PC-9 (cell line): Measurements from ENCODE around the gene SLC6A1. TPM values are rescaled to one million over a fixed set of nuclear protein-coding genes. Genes with fewer than 3 reads are reported as not detected.

Source experiments
- BruUV-seq: library from RNA; stranded (reverse); fragments of 400-500 nt; replicated peaks from 2 replicates; lab custom pipeline; 2021; lab: Mats Ljungman, UMichigan
- CTCF ChIA-PET: fragments of 300-600 bp; sonication (Branson Sonifier 250); formaldehyde crosslinking; loops from one replicate; lab custom pipeline; 2022; ENCODE audit warnings: antibody characterized with exemption; lab: Charles Lee
- POLR2A ChIA-PET: fragments of 300-600 bp; sonication (Branson Sonifier 250); formaldehyde crosslinking; loops from one replicate; lab custom pipeline; 2022; ENCODE audit warnings: antibody characterized with exemption; ENCODE audit not compliant: unreplicated experiment; lab: Charles Lee
- DNase-seq, 2 experiments: peaks; one replicate each; pipeline versions ENCODE4 v3.0.0 to v3.0.0-alpha.2; 2015 to 2022; ENCODE audit warnings: mixed read lengths in 1 of 2
- H2AFZ ChIP-seq: fragments of 200-600 bp; sonication (generic); 2 replicates; pipeline ENCODE4 v1.8.1; 2017; ENCODE audit warnings: antibody characterized with exemption
- H3F3A ChIP-seq: fragments of 200-600 bp; sonication (generic); 2 replicates; pipeline ENCODE4 v1.8.1; 2017; ENCODE audit warnings: antibody characterized with exemption, mild to moderate bottlenecking, low read depth; ENCODE audit not compliant: insufficient read depth
- H3K27ac ChIP-seq: fragments of 200-600 bp; sonication (generic); 2 replicates; pipeline ENCODE4 v1.6.1; 2016; ENCODE audit warnings: mixed run types
- H3K27me3 ChIP-seq: fragments of 200-600 bp; sonication (generic); 2 replicates; pipeline ENCODE4 v1.6.1; 2016; ENCODE audit warnings: low read depth, mixed run types; ENCODE audit not compliant: insufficient read depth
- H3K36me3 ChIP-seq: fragments of 200-600 bp; sonication (generic); 2 replicates; pipeline ENCODE4 v1.6.1; 2016; ENCODE audit warnings: low read depth, mixed run types
- H3K4me1 ChIP-seq: fragments of 200-600 bp; sonication (generic); replicated peaks from 2 replicates; pipeline ENCODE4 v1.6.1; 2016; ENCODE audit warnings: mixed run types; ENCODE audit not compliant: insufficient read depth
- H3K4me2 ChIP-seq: fragments of 200-600 bp; sonication (generic); 2 replicates; pipeline ENCODE4 v1.6.1; 2017; ENCODE audit warnings: mixed run types
- H3K4me3 ChIP-seq: fragments of 200-600 bp; sonication (generic); 2 replicates; pipeline ENCODE4 v1.6.1; 2016; ENCODE audit warnings: mixed run types
- H3K79me2 ChIP-seq: fragments of 200-600 bp; sonication (generic); 2 replicates; pipeline ENCODE4 v1.6.1; 2017; ENCODE audit warnings: low read depth, mixed run types
- H3K9me2 ChIP-seq: fragments of 200-600 bp; sonication (generic); 2 replicates; pipeline ENCODE4 v1.8.1; 2017; ENCODE audit warnings: mild to moderate bottlenecking; ENCODE audit not compliant: insufficient read depth
- H3K9me3 ChIP-seq: fragments of 200-600 bp; sonication (generic); 2 replicates; pipeline ENCODE4 v1.8.1; 2016; ENCODE audit warnings: low read depth; ENCODE audit not compliant: insufficient read depth
- H4K20me1 ChIP-seq: fragments of 200-600 bp; sonication (generic); 2 replicates; pipeline ENCODE4 v1.8.1; 2017; ENCODE audit not compliant: insufficient read depth
- EZH2 ChIP-seq: fragments of 200-600 bp; sonication (generic); IDR thresholded peaks from 2 replicates; pipeline ENCODE4 v1.8.0; 2017; ENCODE audit warnings: antibody characterized with exemption, low read depth
- intact Hi-C: fragments of 100-400 bp; cut with micrococcal nuclease; formaldehyde crosslinking; loops from one replicate; pipeline ENCODE4 v1.10.0; 2022; ENCODE audit not compliant: unreplicated experiment
- total RNA-seq: library from RNA; stranded (reverse); gene quantifications from 2 replicates; pipeline ENCODE4 v1.2.3, GENCODE V29; 2021
- TF ChIP-seq, protein P1 (sequence below): fragments of 200-600 bp; sonication (generic); conservative IDR thresholded peaks from 2 replicates; pipeline ENCODE4 v1.6.1; 2017; ENCODE audit warnings: mixed run types, antibody characterized with exemption, mild to moderate bottlenecking, moderate library complexity

SLC6A1 gene
- total RNA-seq, 1 experiment from 2014 or later = not detected

- POLR2A ChIA-PET = no interaction called here
Measured at GRCh38 chr3:10956531-10956930, 36.0 kb upstream of the SLC6A1 start.

DNA sequence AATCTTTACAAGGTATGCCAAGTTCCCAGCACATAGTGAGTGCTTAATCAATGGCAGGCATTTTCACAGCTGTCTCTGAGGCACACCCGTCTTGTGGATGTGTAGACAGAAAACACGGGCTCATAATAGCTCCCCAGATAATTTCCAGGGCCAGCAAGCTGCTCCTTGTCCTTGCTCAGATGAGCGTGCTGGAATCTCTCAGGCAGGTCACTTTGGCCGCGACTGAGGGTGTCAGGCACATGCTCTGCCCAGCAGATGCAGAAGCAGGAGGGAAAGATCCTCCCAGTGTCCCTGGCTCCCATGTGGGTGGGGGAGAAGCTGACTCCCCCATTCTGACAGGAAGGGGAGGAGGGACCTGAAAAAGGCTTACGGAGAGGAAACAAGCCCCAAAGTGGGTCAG lies 35.6 kb upstream of the SLC6A1 start:
- H3K4me3 ChIP-seq = no peak overlapping the region
- H3K79me2 ChIP-seq = no peaks in the 10 kb centered on the region
- POLR2A ChIA-PET = no interaction called here
- H2AFZ ChIP-seq = no peak overlapping the region
- no peaks in the 10 kb centered on the region for H3K4me1 ChIP-seq
- DNase-seq = no peak
- no peaks in the 10 kb centered on the region for H3K9me3 ChIP-seq
- no peaks in the 10 kb centered on the region for H4K20me1 ChIP-seq
- no TSS peak for BruUV-seq
- H3F3A ChIP-seq = no peaks in the 10 kb centered on the region
- peaks cover 95% of the 10 kb centered on the region for H3K27me3 ChIP-seq
- H3K4me2 ChIP-seq = no peak overlapping the region
- H3K27ac ChIP-seq = no peak overlapping the region
- CTCF ChIA-PET = no interaction called here
- H3K36me3 ChIP-seq = no peaks in the 10 kb centered on the region
- intact Hi-C loops = no loop called here
- H3K9me2 ChIP-seq = no peaks in the 10 kb centered on the region
- TF ChIP-seq EZH2 = no peak
- TF ChIP-seq, protein P1, sequence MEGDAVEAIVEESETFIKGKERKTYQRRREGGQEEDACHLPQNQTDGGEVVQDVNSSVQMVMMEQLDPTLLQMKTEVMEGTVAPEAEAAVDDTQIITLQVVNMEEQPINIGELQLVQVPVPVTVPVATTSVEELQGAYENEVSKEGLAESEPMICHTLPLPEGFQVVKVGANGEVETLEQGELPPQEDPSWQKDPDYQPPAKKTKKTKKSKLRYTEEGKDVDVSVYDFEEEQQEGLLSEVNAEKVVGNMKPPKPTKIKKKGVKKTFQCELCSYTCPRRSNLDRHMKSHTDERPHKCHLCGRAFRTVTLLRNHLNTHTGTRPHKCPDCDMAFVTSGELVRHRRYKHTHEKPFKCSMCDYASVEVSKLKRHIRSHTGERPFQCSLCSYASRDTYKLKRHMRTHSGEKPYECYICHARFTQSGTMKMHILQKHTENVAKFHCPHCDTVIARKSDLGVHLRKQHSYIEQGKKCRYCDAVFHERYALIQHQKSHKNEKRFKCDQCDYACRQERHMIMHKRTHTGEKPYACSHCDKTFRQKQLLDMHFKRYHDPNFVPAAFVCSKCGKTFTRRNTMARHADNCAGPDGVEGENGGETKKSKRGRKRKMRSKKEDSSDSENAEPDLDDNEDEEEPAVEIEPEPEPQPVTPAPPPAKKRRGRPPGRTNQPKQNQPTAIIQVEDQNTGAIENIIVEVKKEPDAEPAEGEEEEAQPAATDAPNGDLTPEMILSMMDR = no peak

More at GRCh38 chr3:10956531-10956930, 36.0 kb upstream of the SLC6A1 start:
- Histone ChIP-seq H3F3A (no peaks in the 10 kb centered on the region), H3K4me2 (no peak overlapping the region), H3K27me3 (peaks cover 93% of the 10 kb centered on the region), H3K4me3 (no peak overlapping the region), H4K20me1 (no peaks in the 10 kb centered on the region), H3K27ac (no peak overlapping the region), H3K9me3 (no peaks in the 10 kb centered on the region), H3K9me2 (no peaks in the 10 kb centered on the region), H3K4me1 (no peaks in the 10 kb centered on the region), H3K36me3 (no peaks in the 10 kb centered on the region), H2AFZ (no peak overlapping the region), H3K79me2 (no peaks in the 10 kb centered on the region)
- BruUV-seq = no TSS peak
- no peak for DNase-seq
- intact Hi-C loops = no loop called here
- CTCF ChIA-PET = no interaction called here
- no peak for TF ChIP-seq EZH2
- TF ChIP-seq, protein P1 = no peak

GRCh38 chr3:10957976-10958749 lies 34.4 kb upstream of the SLC6A1 start:
- H4K20me1 ChIP-seq = no peaks in the 10 kb centered on the region
- H3K4me3 ChIP-seq = no peak overlapping the region
- peak in 1 of 2 experiments; percentile 6 for DNase-seq
- H3K4me2 ChIP-seq = no peak overlapping the region
- H3F3A ChIP-seq = no peaks in the 10 kb centered on the region
- intact Hi-C loops = no loop called here
- ChIA-PET POLR2A (no interaction called here), CTCF (no interaction called here)
- no peaks in the 10 kb centered on the region for H3K9me2 ChIP-seq
- no peaks in the 10 kb centered on the region for H3K9me3 ChIP-seq
- H2AFZ ChIP-seq = no peak overlapping the region
- no peaks in the 10 kb centered on the region for H3K36me3 ChIP-seq
- H3K79me2 ChIP-seq = no peaks in the 10 kb centered on the region
- BruUV-seq = no TSS peak
- TF ChIP-seq, protein P1 = no peak
- TF ChIP-seq EZH2 = no peak
- H3K27ac ChIP-seq = no peak overlapping the region
- no peaks in the 10 kb centered on the region for H3K4me1 ChIP-seq
- peaks cover 88% of the 10 kb centered on the region for H3K27me3 ChIP-seq
